CD4-positive, alpha-beta T cell treated with Interleukin-12 subunit alpha and Interleukin-12 subunit beta, for 1 hour (primary cell): ENCODE results near the gene MAN2A2.
"Not testable (repeated sequence)": the region's sequence is repeated elsewhere in the genome, so short reads cannot be mapped to it uniquely, and the experiment has no call there.

Experiments used
- DNase-seq: peaks from one replicate; pipeline ENCODE4 v3.0.0-alpha.2; 2020

MAN2A2 gene

DNA sequence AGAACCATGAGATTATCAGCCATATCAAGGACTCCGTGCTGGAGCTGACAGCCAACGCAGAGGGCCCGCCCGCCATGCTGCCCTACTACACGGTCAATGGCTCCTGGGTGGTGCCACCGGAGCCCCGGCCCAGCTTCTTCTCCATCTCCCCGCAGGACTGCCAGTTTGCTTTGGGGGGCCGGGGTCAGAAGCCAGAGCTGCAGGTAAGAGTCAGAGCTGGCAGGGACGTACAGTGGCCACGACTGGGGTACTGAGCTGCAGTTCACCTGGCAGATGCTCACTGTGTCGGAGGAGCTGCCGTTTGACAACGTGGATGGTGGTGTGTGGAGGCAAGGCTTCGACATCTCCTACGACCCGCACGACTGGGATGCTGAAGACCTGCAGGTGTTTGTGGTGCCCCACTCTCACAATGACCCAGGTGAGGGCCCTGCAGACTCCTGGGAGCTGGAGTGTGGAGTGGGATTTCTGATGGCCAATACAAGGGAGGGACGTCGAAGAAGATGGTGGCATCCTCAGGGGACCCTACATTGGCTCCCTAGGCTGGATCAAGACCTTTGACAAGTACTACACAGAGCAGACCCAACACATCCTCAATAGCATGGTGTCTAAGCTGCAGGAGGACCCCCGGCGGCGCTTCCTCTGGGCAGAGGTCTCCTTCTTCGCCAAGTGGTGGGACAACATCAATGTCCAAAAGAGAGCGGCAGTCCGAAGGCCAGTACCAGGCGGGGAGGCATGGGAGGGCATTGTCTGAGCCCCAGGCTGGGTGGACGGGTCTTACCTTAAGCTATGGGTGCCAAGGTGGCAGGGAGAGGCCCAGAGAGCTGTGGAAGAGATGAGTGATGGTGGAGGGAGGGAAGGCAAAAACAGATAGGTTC, 2.4 kb downstream of the MAN2A2 start:
- no peak for DNase-seq

DNA sequence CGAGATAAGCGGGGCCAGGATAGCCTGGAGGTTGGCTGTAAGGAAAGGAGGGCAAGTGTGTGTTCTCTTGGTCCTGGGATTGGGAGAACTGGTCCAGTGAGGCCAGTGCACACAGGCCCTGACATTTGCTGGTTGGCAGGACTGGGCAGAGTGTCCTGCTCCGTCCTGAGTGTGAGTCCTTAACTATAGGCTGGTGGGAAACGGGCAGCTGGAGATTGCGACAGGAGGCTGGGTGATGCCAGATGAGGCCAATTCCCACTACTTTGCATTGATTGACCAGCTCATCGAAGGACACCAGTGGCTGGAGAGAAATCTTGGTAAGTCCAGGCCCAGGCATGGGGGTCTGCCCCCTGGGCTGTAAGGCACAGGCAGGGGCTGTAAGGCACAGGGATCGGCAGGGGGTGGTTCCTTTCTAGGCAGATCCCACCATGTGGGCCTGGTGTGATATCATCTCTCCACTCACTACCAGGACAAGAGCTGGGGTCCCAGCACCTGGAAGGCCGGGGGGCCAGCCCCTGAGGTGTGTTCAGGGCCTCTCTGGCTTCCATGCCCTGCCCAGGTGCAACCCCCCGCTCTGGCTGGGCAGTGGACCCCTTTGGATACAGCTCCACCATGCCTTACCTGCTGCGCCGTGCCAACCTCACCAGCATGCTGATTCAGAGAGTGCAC, 3.2 kb downstream of the MAN2A2 start:
- DNase-seq: no peak

DNA sequence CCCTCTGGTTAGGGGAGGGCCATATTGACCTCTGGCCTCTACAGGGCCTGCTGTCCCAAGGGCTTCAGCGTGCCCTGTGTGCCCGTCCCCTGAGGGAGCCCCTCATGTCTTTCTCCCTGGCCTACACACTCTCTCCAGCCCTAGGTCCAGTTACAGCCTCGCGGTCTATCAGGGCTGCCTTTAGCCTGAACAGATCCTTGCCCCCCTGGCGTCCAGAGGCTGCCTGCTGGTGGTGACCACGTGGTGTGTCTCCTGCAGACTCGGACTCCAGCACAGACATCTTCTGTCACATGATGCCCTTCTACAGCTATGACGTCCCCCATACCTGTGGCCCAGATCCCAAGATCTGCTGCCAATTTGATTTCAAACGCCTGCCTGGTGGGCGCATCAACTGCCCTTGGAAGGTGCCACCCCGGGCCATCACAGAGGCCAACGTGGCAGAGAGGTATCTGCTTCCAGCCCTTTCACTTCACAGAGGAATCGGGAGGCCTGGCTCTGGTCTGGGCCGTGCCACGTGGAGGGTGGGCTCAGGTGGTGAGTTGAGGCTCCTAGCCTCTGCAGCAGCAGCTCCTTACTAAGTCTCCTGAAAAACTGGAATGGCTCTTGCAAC, 4.1 kb downstream of the MAN2A2 start:
- no peak for DNase-seq

DNA sequence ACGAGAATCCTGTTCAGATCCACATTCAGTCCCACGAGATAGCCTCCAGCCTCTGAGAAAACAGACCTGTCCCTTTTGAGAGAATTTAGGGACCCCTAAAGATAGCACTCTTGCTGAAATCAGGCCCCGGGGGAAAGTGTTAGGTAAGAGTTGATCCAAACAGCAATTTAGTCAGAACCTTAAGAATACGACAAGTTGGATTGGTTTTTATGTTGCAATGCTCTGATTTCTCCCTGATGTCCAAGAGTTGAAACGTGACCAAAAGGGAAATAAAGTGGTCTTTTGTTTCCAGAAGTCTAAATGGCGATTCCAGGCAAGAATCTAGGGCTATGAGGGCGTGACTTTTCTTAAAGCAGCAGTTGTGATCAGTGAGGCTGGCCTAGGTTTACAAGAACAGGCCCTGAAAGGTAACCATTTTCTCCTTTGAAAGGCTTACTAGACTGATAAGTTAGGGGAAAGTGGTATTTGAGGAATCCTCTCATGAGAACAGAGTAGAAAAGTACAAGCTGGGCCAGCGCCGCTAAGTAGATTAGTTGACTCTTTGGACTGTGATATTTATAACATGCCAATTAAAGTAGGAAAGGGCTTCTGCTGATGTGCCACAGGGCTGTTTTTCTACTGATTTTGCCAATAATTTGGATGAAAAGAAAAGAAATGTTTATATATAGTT, 4.9 kb downstream of the MAN2A2 start:
- no peak for DNase-seq

DNA sequence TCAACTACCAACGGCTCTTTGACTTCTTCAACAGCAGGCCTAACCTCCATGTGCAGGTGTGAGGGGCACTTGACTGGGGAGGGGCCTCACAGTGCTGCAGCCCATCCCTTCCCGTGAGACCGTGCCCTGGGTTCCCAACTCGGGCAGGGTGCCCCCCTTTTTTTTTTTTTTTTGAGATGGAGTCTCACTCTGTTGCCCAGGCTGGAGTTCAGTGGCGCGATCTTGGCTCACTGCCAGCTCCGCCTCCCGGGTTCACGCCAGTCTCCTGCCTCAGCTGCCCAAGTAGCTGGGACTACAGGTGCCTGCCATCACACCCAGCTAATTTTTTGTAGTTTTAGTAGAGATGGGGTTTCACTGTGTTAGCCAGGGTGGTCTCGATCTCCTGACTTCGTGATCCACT, 6.3 kb downstream of the MAN2A2 start:
- DNase-seq: not testable (repeated sequence)

DNA sequence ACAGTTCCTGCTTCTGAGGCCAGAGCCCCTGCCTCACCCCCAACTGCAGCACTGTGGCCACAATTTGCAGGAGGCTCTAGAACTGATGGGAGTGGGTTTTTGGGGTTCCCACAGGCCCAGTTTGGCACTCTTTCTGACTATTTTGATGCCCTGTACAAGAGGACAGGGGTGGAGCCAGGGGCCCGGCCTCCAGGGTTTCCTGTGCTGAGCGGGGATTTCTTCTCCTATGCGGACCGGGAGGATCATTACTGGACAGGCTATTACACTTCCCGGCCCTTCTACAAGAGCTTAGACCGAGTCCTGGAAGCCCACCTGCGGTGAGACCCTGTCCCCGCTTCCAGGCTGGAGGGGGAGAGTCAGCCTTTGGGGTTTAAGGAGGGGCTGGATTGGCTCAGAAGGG, 6.9 kb downstream of the MAN2A2 start:
- no peak for DNase-seq

DNA sequence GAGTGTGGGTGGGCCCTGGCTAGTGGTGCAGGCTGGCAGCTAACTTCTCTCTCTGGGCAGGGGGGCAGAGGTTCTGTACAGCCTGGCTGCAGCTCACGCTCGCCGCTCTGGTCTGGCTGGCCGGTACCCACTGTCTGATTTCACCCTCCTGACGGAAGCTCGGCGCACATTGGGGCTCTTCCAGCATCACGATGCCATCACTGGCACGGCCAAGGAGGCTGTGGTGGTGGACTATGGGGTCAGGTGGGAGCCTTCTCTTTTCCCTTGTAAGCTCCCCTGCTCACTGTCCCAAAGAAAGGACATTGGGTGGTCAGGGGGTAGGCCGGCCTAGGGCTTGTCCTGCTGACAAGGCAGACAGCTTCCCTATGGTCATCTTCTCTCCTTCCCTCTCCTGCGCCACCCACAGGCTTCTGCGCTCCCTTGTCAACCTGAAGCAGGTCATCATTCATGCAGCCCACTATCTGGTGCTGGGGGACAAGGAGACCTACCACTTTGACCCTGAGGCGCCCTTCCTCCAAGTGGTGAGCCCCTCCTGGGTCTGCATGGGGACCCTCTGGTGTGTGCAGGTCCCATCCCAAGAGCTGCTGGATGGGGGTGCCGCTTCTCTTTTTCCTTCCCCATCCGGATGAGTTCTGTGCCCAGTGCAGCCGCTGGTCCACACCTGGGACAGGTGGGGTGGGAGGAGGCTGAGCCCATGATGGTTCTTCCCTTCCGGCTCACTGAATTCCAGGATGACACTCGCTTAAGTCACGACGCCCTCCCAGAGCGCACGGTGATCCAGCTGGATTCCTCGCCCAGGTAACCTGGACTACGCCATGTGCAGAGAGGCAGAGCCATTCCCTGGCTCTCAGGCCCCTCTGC, 7.6 kb downstream of the MAN2A2 start:
- no peak for DNase-seq

DNA sequence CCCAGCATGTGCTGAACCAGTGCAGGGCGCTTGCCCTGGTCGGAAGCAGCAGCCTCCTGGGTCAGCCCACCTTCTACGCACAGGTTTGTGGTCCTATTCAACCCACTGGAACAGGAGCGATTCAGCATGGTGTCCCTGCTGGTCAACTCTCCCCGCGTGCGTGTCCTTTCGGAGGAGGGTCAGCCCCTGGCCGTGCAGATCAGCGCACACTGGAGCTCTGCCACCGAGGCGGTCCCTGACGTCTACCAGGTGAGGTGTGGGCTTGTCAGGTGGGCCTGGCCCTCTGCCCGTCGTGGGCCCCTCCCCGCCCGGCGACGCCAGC, 8.2 kb downstream of the MAN2A2 start:
- no peak for DNase-seq

DNA sequence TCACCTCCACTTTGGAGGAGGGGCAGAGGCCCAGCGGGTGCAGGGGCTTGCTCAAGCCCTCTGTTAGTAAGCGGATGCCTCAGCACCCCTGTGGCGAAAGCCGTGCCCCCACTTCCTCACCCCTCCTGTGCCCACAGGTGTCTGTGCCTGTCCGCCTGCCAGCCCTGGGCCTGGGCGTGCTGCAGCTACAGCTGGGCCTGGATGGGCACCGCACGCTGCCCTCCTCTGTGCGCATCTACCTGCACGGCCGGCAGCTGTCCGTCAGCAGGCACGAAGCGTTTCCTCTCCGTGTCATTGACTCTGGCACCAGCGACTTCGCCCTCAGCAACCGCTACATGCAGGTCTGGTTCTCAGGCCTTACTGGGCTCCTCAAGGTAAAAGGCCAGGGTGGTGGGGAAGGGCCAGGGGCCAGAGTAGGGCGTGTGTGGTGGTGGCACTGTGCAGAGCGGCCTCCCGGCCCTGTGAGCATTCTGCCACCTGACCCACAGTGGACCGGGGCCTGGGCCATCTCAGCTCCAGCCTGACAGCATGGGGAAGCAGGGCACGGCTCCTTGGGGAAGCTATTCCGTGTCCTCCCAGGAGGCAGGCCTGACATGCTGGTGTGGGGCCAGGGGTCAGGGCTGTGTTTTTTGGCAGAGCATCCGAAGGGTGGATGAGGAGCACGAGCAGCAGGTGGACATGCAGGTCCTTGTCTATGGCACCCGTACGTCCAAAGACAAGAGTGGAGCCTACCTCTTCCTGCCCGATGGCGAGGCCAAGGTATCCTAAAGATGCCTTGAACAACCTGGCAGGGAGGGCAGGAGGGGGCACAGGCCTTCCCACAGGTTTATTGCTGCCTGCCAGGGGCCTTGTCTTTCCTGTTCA, 9.0 kb downstream of the MAN2A2 start:
- DNase-seq: no peak

DNA sequence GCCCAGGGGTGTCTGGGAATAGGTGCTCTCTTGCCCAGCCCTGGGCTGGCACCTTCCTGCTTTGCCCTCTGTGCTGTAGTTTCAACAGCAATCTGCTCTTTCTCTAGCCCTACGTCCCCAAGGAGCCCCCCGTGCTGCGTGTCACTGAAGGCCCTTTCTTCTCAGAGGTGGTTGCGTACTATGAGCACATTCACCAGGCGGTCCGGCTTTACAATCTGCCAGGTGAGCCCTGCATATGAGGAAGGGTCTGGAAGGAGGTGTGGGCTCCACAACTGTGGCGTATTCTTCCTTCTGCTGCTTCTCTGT, 9.6 kb downstream of the MAN2A2 start:
- no peak for DNase-seq

DNA sequence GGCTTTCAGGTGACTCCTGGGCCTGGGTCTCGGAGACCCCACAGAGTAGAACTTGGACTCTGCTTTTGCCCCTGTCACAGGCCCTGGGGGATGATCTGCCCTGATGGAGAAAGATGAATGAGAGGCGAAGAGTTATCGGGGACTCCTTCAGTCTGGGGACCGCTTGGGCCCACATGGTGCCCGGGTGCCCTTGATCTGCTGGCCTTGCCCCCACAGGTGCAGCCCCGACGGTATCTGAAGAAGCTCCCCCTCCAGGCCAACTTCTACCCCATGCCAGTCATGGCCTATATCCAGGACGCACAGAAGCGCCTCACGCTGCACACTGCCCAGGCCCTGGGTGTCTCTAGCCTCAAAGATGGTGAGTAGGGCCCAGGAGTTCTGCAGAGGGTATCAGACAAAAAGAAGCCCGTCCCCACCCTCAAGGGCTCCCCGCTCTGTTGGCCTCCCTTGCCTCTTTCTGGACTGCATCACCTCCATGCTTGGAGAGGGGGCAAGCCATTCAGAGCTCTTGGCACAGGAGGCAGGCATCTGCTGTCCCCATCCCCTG, 10.4 kb downstream of the MAN2A2 start:
- no peak for DNase-seq

DNA sequence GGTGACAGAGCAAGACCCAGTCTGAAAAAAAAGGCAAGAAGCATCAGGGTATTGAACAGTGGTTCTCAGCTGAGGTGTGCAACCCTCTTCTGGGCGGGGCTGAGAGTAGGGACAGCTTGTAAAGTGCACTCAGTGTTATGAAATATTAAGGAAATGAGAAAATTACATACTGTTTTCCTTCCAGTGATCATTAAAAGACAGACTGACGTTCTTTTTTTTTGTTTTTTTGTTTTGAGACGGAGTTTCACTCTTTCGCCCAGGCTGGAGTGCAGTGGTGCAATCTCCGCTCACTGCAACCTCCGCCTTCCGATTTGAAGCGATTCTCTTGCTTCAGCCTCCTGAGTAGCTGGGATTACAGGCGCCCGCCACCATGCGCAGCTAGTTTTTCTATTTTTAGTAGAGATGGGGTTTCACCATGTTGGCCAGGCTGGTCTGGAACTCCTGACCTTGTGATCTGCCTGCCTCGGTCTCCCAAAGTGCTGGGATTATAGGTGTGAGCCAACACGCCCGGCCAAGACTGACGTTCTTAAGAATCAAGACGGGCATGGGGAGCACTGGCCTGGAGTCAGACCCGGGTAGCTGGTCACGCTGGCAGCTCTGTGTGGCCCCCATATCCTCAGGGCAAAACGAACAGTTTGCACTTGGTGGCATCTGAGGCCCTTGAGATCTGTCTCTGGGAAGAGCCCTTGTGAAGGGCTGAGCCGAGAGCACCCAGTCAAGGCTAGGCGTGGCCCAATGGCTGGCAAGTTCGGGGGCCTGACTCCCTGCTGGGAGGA, 11.4 kb downstream of the MAN2A2 start:
- no peak for DNase-seq

DNA sequence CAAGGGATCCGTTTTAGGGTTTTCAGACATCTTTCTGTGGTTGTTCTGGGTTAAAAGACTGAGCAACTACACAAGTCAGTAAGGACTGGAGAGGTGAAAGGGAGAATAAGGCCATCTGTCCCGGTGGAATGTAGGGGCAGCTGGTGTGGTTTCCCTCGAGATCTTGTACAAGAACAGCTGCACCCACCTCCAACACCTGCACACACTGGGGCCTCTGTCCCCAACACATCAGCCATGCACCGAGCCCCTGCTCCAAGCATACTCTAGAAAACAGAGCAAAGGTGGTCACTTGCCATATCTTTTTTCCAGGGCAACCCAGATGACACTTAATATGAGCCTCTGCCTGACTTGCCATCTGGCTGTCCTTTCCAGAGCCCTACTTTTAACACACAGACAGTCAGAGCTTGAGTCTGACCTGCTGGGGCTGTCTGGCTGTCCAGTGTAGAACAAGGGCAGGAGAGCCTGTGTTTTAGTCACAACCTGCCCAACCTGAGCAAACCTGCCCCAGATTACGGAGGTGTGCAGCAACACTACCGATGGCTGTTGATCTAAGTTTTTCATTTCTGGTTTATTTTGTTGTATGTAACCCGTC, 12.2 kb downstream of the MAN2A2 start:
- DNase-seq: no peak

DNA sequence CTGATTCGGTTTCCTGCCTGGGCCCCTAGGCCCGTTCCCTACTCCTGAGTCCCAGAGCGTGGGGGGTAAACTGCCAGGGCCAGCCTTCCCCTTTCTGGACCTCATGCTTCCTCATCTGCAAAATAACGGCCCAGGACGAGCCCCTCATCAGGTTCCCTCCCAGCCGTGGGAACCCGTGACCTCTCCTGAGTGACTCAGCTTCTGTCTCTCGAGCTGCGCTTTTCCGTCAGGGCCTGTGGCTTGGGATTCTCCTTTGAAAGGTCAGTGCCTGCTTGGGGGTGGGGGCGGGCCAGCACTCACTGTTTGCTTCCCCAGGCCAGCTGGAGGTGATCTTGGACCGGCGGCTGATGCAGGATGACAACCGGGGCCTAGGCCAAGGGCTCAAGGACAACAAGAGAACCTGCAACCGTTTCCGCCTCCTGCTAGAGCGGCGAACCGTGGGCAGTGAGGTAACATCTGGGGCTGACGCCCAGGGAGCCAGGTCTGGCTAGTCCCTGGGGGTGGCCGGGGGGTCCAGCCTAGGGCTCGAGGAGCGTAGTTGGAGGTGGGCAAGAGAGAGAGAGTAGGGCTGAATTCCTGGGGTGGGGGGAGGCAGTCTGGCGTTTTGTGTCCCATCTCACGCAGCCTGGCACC, 12.8 kb downstream of the MAN2A2 start:
- DNase-seq: peak; percentile 16

DNA sequence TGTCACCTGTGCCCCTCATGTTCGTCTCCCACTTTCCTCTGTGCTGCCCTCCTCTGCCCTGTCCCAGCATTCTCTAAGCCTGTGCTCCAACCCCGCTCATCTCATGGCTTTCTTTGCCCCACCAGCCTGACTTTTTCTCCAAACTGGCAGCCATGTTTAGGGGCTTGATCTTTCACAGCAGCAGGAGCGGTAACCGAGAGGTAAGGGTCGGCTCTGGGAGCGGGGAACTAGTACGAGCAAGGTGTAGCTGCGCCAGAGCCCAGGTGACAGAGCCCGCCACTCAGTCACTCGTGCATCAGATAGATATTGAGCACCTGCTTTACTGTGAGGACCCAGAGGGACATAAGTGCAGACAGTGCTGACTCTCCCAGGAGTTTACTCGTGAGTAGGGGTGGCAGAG, 13.4 kb downstream of the MAN2A2 start:
- DNase-seq: no peak

DNA sequence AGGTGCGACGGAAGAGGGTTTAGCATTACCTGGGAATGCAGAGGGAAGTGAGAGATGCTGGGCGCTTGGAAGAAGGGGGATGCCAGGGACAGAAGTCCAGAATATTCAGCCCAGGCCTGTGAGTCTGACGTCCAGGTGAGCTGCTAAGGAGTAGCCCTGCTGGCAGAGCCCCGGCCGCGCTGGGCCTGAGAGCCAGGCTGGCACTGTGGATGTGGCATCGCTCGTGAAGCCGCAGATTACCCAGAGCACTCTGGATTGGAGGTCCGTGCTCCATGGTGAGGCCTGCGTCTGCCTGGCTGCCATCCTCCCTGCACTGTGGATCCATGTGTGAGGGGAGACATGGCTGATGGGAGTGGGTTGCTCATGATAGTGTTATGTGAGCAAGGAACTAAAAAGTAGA, 14.5 kb downstream of the MAN2A2 start:
- DNase-seq: no peak

DNA sequence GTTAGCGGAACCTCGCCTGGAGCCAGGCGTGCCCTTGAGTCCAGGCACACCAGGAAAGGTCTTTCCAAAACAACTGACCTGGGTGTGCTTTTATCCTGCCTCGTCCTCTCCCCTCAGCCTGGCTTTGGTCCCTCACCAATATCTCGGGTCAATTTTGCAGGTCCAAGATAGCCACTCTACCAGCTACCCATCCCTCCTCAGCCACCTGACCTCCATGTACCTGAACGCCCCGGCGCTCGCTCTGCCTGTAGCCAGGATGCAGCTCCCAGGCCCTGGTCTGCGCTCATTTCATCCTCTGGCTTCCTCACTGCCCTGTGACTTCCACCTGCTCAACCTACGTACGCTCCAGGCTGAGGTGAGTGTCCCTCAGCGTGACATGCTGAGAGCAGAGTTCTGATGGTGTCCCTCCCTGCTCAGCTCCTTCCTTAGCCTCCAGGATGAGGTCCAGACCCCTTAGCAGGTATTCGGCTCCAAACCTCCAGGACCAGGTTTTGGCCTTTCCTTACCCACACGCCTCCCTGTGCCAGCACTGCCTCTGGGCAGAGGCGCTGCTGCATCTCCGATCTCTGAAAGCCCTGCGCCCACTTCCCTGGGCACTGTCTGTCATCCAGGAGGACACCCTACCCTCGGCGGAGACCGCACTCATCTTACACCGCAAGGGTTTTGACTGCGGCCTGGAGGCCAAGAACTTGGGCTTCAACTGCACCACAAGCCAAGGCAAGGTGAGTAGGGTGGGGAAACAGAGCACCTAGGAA, 15.1 kb downstream of the MAN2A2 start:
- DNase-seq: no peak

DNA sequence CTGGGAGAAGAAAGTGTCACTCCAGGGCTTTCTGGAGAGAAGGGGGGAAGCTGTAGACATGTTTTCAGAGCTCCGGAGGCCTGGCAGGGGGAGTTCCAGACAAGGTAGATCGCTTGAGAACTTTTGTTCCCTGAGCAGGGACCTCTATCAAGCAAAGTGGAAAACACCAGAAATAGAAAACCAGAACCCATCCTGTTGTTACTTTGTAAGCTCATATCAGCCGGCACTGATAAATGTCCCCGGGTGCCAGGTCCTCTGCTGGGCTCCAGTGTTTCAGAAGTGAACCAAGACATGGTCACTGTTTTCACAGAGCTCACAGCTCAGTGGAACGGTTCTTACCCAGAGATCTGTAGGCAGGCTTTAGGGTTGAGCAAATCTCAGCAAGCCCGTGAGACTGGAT, 15.7 kb downstream of the MAN2A2 start:
- DNase-seq: no peak

DNA sequence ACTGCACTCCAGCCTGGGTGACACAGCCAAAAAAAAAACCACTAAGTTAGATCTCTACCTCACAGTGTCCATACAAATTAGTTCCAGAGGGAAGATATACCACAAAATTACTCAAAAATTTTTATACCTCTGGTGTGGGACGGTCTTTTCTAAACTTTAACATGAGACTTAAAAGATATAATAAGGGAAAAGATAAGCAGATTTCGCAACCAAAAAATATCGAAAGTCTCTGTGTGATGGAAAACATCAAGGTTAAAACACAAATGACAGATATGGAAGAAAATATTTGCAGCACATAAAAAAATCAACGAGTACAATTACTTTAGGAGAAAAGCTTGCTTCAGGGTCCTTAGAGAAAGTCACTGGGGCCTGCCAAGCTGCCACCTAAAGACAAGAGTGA, 18.8 kb downstream of the MAN2A2 start:
- DNase-seq: no peak
